K562 (cell line): Measurements from ENCODE around the gene MAP4. TPM values are rescaled to one million over a fixed set of nuclear protein-coding genes. Genes with fewer than 3 reads are reported as not detected.

Experiments used
- ATF1 ChIP-seq, 2 experiments: fragments of 450-650 bp in 1 of 2; IDR thresholded peaks; 2 replicates each; pipeline ENCODE4 v1.6.1; 2016; ENCODE audit warnings: missing compliant biosample characterization in 1 of 2, missing genetic modification characterization in 1 of 2
- CHCHD3 ChIP-seq: fragments of 250-450 bp; sonication (Bioruptor Pico); IDR thresholded peaks from 2 replicates; pipeline ENCODE4 v2.1.2; 2022; ENCODE audit warnings: mild to moderate bottlenecking
- GTF2E2 ChIP-seq: fragments of 200-800 bp; sonication (Bioruptor generic); IDR thresholded peaks from 2 replicates; pipeline ENCODE4 v1.6.1; 2016; ENCODE audit warnings: missing genetic modification characterization, missing compliant biosample characterization
- KLF1 ChIP-seq: fragments of 450-650 bp; IDR thresholded peaks from 2 replicates; pipeline ENCODE4 v1.6.1; 2016; ENCODE audit warnings: missing genetic modification characterization, missing compliant biosample characterization
- MEF2A ChIP-seq: IDR thresholded peaks from 2 replicates; pipeline ENCODE4 v1.6.1; 2011; ENCODE audit warnings: low read depth, mild to moderate bottlenecking, low read length, moderate library complexity; ENCODE audit not compliant: control insufficient read depth
- MEIS2 ChIP-seq: fragments of 450-650 bp; IDR thresholded peaks from 2 replicates; pipeline ENCODE4 v1.6.1; 2014; ENCODE audit warnings: mild to moderate bottlenecking; ENCODE audit not compliant: partially characterized antibody
- RAD21 ChIP-seq, 2 experiments: fragments of 250-450 bp in 1 of 2; fragments of 450-650 bp in 1 of 2; sonication (Bioruptor Pico) in 1 of 2; formaldehyde crosslinking in 1 of 2; IDR thresholded peaks in 1 of 2; conservative IDR thresholded peaks in 1 of 2; 2 replicates each; pipeline versions ENCODE4 v1.4.0 to v1.8.0; 2020 to 2022; ENCODE audit warnings: mild to moderate bottlenecking in 2 of 2, moderate library complexity in 1 of 2
- RB1 ChIP-seq: fragments of 450-650 bp; IDR thresholded peaks from 2 replicates; pipeline ENCODE4 v1.6.1; 2017; ENCODE audit warnings: low read depth, mild to moderate bottlenecking
- SP2 ChIP-seq: IDR thresholded peaks from 2 replicates; pipeline ENCODE4 v1.6.1; 2011; ENCODE audit warnings: mild to moderate bottlenecking, low read depth, low read length, moderate library complexity; ENCODE audit not compliant: poor library complexity, severe bottlenecking; ENCODE audit errors: extremely low read depth
- TEAD2 ChIP-seq: fragments of 450-650 bp; IDR thresholded peaks from 2 replicates; pipeline ENCODE4 v1.6.1; 2016; ENCODE audit warnings: missing genetic modification characterization, control low read depth, missing compliant biosample characterization
- ZNF384 ChIP-seq: IDR thresholded peaks from 2 replicates; pipeline ENCODE4 v1.6.1; 2012; ENCODE audit warnings: low read depth, low read length, improper control_type of control experiment
- polyA plus RNA-seq, 8 experiments: library from polyadenylated mRNA; depleted of rRNA in 4 of 8; stranded (reverse) in 5 of 8; unstranded in 3 of 8; fragments of >200 nt; fragmentation: Nextera tagmentation in 2 of 8; fragmentation: Illumina TruSeq in 1 of 8; extraction: Ambion mirVana in 2 of 8; extraction: Trizol in 1 of 8; gene quantifications; 2 replicates each; pipeline versions ENCODE4 v1.2.1 to v1.2.3, GENCODE V29; 2011 to 2014; ENCODE audit warnings: inconsistent platforms in 1 of 8, missing spikeins in 1 of 8
- total RNA-seq, 7 experiments: library from RNA; depleted of rRNA in 6 of 7; stranded (reverse); fragments of >200 nt in 6 of 7; fragmentation: Illumina TruSeq in 2 of 7; extraction: Trizol in 2 of 7; gene quantifications; 2 replicates each; pipeline versions ENCODE4 v1.2.1 to v1.2.3, GENCODE V29; 2011 to 2021; ENCODE audit warnings: low replicate concordance in 1 of 7
- TF ChIP-seq, protein P1 (sequence below): IDR thresholded peaks from 2 replicates; pipeline ENCODE4 v1.6.1; 2016; ENCODE audit warnings: missing genetic modification characterization, missing compliant biosample characterization
- TF ChIP-seq, protein P2 (sequence below), 2 experiments: fragments of 450-650 bp; formaldehyde crosslinking in 1 of 2; IDR thresholded peaks; 2 replicates each; pipeline versions ENCODE4 v1.4.0 to v1.6.1; 2014 to 2020; ENCODE audit warnings: mild to moderate bottlenecking in 2 of 2, borderline replicate concordance in 1 of 2, low read depth in 1 of 2
- TF ChIP-seq, protein P3 (sequence below): sonication (generic); formaldehyde crosslinking; IDR thresholded peaks from 2 replicates; pipeline ENCODE4 v1.8.0; 2022; ENCODE audit warnings: missing genetic modification reagents, mild to moderate bottlenecking, moderate library complexity, borderline replicate concordance
- TF ChIP-seq, protein P4 (sequence below): IDR thresholded peaks from 2 replicates; pipeline ENCODE4 v1.6.1; 2012; ENCODE audit warnings: low read depth, low read length, improper control_type of control experiment, borderline replicate concordance

MAP4 gene
- total and polyA plus RNA-seq, 9 of the 15 experiments (the other 6 are each of a cell fraction or from before 2014, with no cell fraction given) = 13.3 to 141 (median 36.8) TPM

DNA sequence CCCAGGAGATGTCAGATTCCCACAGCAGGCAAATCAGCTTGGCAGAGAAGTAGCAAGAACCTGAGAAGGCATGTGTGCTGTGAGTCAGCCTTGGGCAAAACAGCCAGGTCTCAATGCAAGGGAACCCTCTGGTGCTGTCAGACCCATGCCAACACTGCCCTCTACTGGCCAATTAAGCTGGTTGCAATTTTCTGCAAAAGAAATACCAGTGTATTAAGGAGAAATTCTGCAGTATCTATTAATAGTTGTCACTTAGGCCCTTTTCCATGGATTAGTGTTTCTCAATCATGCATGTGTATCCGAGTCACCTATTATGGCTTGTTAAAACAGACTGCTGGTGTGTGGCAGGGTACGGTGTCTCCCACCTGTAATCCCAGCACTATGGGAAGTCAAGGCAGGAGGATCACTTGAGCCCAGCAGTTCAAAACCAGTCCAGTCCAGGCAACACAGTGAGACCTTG lies 26.2 kb downstream of the MAP4 start (continued):
- TF ChIP-seq, protein P1, sequence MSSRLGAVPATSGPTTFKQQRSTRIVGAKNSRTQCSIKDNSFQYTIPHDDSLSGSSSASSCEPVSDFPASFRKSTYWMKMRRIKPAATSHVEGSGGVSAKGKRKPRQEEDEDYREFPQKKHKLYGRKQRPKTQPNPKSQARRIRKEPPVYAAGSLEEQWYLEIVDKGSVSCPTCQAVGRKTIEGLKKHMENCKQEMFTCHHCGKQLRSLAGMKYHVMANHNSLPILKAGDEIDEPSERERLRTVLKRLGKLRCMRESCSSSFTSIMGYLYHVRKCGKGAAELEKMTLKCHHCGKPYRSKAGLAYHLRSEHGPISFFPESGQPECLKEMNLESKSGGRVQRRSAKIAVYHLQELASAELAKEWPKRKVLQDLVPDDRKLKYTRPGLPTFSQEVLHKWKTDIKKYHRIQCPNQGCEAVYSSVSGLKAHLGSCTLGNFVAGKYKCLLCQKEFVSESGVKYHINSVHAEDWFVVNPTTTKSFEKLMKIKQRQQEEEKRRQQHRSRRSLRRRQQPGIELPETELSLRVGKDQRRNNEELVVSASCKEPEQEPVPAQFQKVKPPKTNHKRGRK (tag) = no peak
- TF ChIP-seq GTF2E2 (tag) (no peak), SP2 (no peak), ATF1 (CRISPR knock-in tag; IDR thresholded peaks at IDR 0.05) (no peak), ATF1 (tag; IDR thresholded peaks at IDR 0.05) (0 out of 2 replicates have a peak, but pooled peaks have one; percentile 8), ZNF384 (peak; percentile 44; the same call in 1 of the 2 replicates), MEIS2 (no peak), TEAD2 (tag) (0 out of 2 replicates have a peak, but pooled peaks have one; percentile 31), RB1 (peak; percentile 70), MEF2A (peak; percentile 6; the same call in 1 of the 2 replicates), KLF1 (tag) (no peak), RAD21 (CRISPR knock-in tag; conservative IDR thresholded peaks at IDR 0.05 in 1 of 2, IDR thresholded peaks at IDR 0.05 in 1 of 2) (peak; percentile 88 to 92), CHCHD3 (CRISPR knock-in tag) (no peak)
- TF ChIP-seq, protein P2, sequence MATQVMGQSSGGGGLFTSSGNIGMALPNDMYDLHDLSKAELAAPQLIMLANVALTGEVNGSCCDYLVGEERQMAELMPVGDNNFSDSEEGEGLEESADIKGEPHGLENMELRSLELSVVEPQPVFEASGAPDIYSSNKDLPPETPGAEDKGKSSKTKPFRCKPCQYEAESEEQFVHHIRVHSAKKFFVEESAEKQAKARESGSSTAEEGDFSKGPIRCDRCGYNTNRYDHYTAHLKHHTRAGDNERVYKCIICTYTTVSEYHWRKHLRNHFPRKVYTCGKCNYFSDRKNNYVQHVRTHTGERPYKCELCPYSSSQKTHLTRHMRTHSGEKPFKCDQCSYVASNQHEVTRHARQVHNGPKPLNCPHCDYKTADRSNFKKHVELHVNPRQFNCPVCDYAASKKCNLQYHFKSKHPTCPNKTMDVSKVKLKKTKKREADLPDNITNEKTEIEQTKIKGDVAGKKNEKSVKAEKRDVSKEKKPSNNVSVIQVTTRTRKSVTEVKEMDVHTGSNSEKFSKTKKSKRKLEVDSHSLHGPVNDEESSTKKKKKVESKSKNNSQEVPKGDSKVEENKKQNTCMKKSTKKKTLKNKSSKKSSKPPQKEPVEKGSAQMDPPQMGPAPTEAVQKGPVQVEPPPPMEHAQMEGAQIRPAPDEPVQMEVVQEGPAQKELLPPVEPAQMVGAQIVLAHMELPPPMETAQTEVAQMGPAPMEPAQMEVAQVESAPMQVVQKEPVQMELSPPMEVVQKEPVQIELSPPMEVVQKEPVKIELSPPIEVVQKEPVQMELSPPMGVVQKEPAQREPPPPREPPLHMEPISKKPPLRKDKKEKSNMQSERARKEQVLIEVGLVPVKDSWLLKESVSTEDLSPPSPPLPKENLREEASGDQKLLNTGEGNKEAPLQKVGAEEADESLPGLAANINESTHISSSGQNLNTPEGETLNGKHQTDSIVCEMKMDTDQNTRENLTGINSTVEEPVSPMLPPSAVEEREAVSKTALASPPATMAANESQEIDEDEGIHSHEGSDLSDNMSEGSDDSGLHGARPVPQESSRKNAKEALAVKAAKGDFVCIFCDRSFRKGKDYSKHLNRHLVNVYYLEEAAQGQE (IDR thresholded peaks at IDR 0.05; ENCODE audit: borderline replicate concordance) = peak; percentile 79; the same call in 1 of the 2 replicates
- TF ChIP-seq, protein P2 (CRISPR knock-in tag; IDR thresholded peaks at IDR 0.05; ENCODE audit: low read depth) = no peak
- TF ChIP-seq, protein P3, sequence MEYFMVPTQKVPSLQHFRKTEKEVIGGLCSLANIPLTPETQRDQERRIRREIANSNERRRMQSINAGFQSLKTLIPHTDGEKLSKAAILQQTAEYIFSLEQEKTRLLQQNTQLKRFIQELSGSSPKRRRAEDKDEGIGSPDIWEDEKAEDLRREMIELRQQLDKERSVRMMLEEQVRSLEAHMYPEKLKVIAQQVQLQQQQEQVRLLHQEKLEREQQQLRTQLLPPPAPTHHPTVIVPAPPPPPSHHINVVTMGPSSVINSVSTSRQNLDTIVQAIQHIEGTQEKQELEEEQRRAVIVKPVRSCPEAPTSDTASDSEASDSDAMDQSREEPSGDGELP (CRISPR knock-in tag) = no peak
- TF ChIP-seq, protein P4, sequence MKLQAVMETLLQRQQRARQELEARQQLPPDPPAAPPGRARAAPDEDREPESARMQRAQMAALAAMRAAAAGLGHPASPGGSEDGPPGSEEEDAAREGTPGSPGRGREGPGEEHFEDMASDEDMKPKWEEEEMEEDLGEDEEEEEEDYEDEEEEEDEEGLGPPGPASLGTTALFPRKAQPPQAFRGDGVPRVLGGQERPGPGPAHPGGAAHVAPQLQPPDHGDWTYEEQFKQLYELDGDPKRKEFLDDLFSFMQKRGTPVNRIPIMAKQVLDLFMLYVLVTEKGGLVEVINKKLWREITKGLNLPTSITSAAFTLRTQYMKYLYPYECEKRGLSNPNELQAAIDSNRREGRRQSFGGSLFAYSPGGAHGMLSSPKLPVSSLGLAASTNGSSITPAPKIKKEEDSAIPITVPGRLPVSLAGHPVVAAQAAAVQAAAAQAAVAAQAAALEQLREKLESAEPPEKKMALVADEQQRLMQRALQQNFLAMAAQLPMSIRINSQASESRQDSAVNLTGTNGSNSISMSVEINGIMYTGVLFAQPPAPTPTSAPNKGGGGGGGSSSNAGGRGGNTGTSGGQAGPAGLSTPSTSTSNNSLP = peak; percentile 90
